GM21529 (cell line): ENCODE measurements around the gene TBC1D22A.
"Not testable (repeated sequence)": the region's sequence is repeated elsewhere in the genome, so short reads cannot be mapped to it uniquely, and the experiment has no call there.

ENCODE experiments used
- ATAC-seq: cut with Tn5 transposase; IDR thresholded peaks from one replicate; pipeline ENCODE4 v1.9.1; 2021; ENCODE audit not compliant: unreplicated experiment

Gene TBC1D22A

DNA sequence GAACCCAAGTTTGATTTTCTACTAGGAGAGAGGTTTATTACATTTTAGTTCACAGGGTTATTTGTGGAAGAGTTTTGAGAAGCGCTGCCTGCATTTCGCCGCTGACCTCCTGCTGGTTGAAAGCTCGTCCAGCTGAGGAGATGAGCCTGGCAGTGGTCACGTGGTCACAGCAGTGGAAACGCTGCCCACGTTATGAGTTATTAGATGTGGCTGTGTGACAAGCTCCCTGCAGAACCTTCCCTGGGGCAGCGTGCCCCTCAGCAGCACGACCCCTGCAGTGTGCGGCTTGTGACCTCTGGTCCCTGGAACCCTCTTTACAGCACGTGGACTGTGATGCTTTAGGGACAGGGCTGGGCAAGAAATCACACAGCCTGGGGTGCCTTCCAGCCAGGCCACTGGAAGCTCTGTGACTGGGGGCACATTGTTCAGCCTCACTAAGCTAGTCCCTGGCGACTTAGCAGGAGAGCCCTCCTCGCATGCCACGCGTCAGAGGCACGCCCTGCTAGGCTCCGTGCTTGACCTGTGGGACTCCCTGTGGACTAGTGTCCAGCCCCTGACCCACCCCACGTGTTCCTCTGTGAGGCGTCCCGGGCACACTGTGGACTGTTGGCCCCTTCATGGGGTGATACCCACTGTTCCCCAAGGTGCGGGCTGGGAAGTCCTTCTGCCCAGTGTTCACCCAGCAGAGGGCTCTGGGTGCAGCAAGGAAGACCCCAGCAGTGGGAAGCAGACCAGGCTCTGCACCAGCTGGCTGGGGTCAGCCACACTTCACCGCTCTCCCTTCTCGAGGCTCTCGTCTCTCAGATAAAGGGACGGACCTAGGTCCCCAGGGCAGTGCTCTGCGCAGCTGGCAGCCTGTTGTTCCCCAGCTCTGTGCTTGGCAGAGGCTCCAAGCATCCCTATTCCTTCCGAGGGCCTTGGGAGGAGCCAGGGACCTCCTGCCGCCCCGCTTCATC is 349.5 kb downstream of the TBC1D22A start:
- ATAC-seq, result no peak

- ATAC-seq, result no peak
Measured at GRCh38 chr22:47112582-47112965, 350.1 kb downstream of the TBC1D22A start.

- ATAC-seq, result no peak
Measured at GRCh38 chr22:47112994-47113852, 350.8 kb downstream of the TBC1D22A start.

GRCh38 chr22:47113853-47114415 is 351.5 kb downstream of the TBC1D22A start:
- no peak for ATAC-seq

DNA sequence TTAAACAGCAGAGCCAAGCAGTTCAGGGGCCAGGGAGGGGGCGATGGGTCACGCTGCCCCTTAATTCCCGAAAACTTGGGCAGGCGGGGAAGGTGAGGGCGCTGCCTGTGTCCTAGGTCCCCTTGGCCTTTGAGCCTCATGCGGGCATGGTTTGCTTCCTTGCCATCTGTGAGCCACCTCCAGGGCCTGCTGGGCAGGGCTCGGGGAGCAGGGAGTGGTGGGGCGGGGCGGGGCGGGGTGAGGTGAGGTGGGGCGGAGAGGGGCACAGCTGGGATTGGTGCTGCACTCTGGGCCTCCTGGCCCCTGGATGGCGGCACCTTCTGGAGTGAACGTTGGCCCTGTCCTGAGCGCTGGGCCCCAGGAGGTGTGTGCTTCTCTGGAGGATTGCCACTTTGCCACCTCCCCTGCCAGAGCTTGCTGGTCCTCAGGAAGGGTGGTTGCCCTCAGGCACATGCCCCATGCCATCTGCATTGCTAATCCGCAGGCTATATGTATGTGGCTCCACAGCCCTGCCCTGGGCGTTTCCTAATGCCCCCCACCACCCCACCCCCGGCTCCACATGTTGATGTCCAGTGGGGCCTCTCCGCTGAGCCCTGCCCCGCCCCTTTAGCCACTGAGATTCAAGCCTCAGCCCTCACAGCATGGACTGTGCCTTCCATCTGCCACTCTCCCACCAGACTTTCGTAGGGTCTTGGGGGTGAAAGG is 352.5 kb downstream of the TBC1D22A start:
- no peak for ATAC-seq

DNA sequence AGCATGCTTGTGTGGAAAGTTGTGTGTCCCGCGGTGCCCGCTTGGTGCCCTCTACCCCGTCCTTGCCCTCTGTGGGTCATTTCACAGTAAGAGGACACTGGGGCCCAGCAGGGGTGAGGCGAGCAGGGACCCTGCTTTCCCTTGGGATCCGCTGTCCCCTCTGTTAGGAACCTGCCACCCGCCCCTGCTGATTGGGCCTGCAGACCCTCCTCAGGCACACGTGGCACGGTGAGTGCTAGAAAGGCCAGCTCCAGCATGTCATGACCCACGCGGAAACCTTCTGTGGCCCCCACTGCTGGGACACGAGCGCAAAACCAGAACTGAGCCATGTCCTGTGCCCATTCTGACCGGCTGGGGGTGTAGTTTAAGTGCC is 353.1 kb downstream of the TBC1D22A start:
- no peak for ATAC-seq

DNA sequence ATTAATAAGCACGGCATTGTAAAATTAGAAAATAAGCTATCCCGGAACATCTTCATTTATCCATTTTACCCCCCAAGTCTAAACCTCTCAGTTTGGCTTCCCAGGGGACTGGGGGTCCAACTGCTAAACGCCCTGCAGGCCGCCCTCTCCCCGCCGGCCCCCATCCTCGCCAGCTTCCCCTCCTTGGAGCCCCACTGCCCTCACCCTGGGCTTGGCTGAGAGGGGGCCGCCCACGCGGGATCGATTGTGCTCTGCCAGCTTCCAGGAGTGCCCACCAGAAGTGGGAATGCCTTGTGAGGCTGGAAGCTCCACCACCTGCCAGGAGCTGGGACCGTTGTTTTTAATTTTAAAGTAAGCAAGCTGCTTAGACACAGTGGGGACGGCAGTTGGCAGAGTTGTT is 353.5 kb downstream of the TBC1D22A start:
- no peak for ATAC-seq

GRCh38 chr22:47116426-47117341 is 354.2 kb downstream of the TBC1D22A start:
- ATAC-seq, result no peak

DNA sequence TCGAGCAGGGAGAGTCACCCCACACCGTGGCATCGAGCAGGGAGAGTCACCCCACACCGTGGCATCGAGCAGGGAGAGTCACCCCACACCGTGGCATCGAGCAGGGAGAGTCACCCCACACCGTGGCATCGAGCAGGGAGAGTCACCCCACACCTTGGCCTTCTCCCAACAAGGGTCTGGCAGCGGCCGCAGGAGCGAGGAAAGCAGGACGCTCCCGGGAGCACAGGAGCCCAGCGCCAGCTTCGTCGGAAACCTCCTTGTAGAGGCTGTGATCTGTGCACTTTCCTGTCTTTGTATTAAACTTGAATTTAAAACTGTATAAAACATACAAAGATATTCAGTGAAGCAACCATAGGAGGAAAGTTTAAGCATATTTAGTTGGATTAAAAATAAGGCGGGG is 355.0 kb downstream of the TBC1D22A start:
- ATAC-seq, result not testable (repeated sequence)

- ATAC-seq, result no peak
Measured at GRCh38 chr22:47119181-47119580, 356.7 kb downstream of the TBC1D22A start.

- ATAC-seq, result no peak
Measured at GRCh38 chr22:47120399-47120798, 357.9 kb downstream of the TBC1D22A start.

DNA sequence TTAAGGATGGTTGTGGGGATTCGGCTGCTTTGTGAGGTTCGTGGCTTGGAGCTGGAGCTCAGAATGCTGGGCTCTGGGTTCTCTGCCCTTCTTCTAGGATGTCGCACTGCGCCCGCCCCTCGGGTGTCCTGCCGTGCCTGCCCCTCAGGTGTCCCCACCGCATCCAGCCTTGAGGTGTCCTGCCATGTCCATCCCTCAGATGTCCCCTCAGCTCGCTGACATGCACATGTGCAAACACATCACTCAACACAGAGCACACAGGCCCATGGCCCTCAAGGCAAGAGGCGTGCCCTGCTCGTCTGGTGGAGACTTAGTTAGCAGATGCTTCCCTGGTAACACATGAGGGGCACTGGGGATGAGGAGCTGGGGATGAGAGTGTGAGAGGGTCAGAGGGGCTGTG is 359.3 kb downstream of the TBC1D22A start:
- ATAC-seq, result no peak

- no peak for ATAC-seq
Measured at GRCh38 chr22:47122441-47123000, 360.1 kb downstream of the TBC1D22A start.

DNA sequence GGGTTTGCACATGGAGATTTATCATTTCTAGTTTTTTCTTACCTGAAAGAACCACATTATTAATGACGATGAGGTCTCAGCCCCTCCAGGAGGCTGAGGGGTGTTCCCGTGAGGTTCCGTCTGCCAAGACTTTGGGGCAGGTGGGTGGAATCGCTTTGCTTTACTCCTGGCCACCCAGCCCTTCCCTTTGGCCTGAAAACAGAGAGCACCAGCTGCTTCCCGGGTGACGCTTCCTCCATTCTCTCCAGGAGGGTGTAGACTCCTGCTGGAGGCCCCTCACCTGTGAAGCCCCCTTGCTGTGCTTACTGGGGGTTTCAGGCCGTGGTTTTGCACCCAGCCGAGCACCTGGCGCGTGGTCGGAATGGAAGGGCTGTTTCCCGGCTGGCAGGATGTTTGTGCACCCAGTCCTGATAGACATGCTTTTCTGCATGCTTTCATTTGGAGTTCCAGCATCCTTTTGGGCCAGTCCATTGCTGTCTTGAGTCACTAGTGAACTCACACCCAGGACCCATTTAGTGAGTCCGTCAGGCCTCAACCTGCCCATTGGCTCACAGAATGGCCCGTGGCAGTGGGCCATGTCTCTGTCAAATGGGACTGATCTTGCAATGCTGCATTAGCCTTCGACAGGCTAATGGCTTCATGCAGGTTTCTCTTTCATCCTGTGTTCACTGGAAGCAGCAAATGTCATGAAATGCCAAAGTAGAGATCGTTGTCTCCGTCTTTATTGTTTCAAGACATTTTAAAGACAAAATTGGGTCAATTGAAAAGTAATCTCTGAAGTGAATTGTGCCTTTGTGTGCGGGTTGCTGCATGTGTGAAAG is 360.8 kb downstream of the TBC1D22A start:
- no peak for ATAC-seq

DNA sequence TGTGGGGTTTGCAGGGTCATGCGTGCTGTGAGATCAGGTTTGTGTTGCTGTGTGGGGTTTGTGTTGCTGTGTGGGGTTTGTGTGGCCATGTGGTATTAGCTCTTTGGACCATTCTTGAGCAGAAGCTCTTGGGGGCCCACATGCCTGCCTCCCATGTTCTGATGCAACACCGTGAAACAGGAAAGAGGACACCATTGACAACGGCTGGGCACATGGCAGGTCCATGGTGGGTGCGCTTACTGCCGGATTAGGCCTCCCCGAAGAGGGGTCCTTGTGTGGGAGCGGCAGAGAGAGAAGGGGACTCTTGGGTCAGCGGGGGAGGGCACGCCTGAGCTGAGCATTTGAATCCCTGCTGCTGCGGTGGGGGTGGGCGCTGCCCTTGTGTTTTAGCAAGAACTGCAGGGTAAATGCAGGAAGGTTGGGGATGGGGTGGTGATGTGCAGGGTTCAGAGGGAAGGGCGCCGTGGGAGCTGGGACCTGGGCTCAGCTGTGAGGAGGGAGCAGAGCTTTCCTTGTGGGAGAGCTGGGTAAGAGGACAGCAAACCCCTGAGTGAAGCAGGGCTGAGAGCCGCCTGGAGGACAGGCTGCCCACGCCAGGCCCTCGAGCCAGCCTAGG is 361.5 kb downstream of the TBC1D22A start:
- no peak for ATAC-seq

GRCh38 chr22:47124451-47124881 is 362.0 kb downstream of the TBC1D22A start:
- no peak for ATAC-seq

GRCh38 chr22:47124961-47125360 is 362.5 kb downstream of the TBC1D22A start:
- no peak for ATAC-seq

DNA sequence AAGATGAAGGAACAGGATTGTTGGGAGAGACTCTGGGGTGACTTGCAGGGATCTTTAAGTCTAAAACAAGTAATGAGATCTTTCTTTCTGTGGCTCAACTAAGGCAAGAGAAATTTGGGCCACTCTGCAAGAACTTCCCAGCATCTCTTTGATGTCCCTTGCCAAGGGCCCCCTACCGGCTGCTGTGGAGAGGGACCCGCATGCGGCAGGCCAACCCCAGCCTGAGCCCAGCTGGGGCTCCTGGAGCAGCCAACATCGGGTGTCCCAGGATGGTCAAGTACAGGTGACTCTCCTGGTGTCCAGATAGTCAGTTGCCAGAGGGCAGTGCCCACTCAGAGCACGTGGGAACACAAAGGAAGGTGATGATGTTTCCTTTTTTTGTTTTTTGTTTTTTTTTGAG is 363.2 kb downstream of the TBC1D22A start:
- ATAC-seq, result no peak
